GM12801 (cell line): ENCODE data around the gene CD19.

ENCODE experiments used
- CTCF ChIP-seq: IDR thresholded peaks from one replicate; pipeline ENCODE4 v1.5.1; 2011; ENCODE audit warnings: control low read depth; ENCODE audit not compliant: insufficient read length; ENCODE audit errors: extremely low read depth

CD19 gene

GRCh38 chr16:28933171-28933570 lies 1.4 kb downstream of the CD19 start:
- no peak for TF ChIP-seq CTCF

GRCh38 chr16:28935346-28935745 lies 3.6 kb downstream of the CD19 start:
- TF ChIP-seq CTCF = no peak

GRCh38 chr16:28935924-28936783 lies 4.4 kb downstream of the CD19 start:
- TF ChIP-seq CTCF = no peak

GRCh38 chr16:28936784-28937155 lies 5.0 kb downstream of the CD19 start:
- no peak for TF ChIP-seq CTCF

GRCh38 chr16:28937222-28937876 lies 5.6 kb downstream of the CD19 start:
- TF ChIP-seq CTCF = no peak

GRCh38 chr16:28938721-28939120 lies 7.0 kb downstream of the CD19 start:
- no peak for TF ChIP-seq CTCF

GRCh38 chr16:28943281-28943680 lies 11.5 kb downstream of the CD19 start:
- TF ChIP-seq CTCF = no peak
